WERI-Rb-1 (cell line): ENCODE measurements around the gene HNRNPAB.

Experiments used
- DNase-seq: peaks from one replicate; pipeline ENCODE4 v3.0.0-alpha.2; 2020
- H3K27ac ChIP-seq: fragments of 250-450 bp; sonication (Bioruptor Pico); 2 replicates; pipeline ENCODE4 v1.5.1; 2020; ENCODE audit warnings: mild to moderate bottlenecking, moderate library complexity
- H3K27me3 ChIP-seq: fragments of 250-450 bp; sonication (Bioruptor Pico); 2 replicates; pipeline ENCODE4 v1.5.1; 2021; ENCODE audit warnings: mild to moderate bottlenecking, low read depth, moderate library complexity; ENCODE audit not compliant: insufficient read depth, severe bottlenecking
- H3K36me3 ChIP-seq: fragments of 250-450 bp; sonication (Bioruptor Pico); 2 replicates; pipeline ENCODE4 v1.5.1; 2020; ENCODE audit warnings: mild to moderate bottlenecking, moderate library complexity
- H3K4me3 ChIP-seq: 2 replicates; pipeline ENCODE4 v1.5.1; 2011; ENCODE audit warnings: low read depth, mild to moderate bottlenecking, control low read depth, low read length
- H3K9me3 ChIP-seq: fragments of 250-450 bp; sonication (Bioruptor Pico); 2 replicates; pipeline ENCODE4 v1.5.1; 2021; ENCODE audit warnings: mild to moderate bottlenecking, moderate library complexity; ENCODE audit not compliant: severe bottlenecking
- TF ChIP-seq, protein P1 (sequence below): IDR thresholded peaks from 2 replicates; pipeline ENCODE4 v1.5.1; 2011; ENCODE audit warnings: low read depth, mild to moderate bottlenecking, control low read depth, inconsistent platforms, low read length

The HNRNPAB gene

DNA sequence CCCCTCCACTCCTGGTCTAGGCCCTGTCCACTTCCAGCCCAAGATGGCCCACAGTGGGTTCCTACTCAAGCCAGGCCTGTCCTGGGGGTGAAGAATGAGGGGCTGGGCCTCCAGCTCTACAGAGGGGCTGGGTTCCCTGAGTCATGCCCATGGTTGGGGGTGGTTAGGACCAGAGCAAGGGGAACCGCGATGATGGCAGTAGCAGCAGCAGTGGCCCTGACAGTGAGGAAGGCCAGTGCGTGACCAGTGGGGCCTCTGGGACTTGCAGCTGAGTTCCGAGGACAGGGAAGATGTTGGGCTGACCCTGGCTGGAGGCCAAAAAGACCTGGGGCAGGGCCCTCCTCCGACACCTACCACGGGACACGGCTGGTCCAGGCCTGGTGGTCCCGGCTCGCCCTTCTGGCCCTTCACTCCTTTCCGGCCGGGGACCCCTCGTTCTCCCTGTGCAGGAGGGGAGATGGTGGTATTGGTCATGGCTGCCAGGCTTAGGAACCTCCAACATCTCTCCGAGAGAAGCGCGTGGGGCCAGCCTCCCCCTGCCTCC is 37.4 kb downstream of the HNRNPAB start:
- Histone ChIP-seq H3K36me3 (no peaks in the 10 kb centered on the region), H3K4me3 (no peak overlapping the region), H3K27ac (no peak overlapping the region), H3K27me3 (no peaks in the 10 kb centered on the region), H3K9me3 (no peaks in the 10 kb centered on the region)
- TF ChIP-seq, protein P1, sequence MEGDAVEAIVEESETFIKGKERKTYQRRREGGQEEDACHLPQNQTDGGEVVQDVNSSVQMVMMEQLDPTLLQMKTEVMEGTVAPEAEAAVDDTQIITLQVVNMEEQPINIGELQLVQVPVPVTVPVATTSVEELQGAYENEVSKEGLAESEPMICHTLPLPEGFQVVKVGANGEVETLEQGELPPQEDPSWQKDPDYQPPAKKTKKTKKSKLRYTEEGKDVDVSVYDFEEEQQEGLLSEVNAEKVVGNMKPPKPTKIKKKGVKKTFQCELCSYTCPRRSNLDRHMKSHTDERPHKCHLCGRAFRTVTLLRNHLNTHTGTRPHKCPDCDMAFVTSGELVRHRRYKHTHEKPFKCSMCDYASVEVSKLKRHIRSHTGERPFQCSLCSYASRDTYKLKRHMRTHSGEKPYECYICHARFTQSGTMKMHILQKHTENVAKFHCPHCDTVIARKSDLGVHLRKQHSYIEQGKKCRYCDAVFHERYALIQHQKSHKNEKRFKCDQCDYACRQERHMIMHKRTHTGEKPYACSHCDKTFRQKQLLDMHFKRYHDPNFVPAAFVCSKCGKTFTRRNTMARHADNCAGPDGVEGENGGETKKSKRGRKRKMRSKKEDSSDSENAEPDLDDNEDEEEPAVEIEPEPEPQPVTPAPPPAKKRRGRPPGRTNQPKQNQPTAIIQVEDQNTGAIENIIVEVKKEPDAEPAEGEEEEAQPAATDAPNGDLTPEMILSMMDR: no peak
- DNase-seq: no peak

DNA sequence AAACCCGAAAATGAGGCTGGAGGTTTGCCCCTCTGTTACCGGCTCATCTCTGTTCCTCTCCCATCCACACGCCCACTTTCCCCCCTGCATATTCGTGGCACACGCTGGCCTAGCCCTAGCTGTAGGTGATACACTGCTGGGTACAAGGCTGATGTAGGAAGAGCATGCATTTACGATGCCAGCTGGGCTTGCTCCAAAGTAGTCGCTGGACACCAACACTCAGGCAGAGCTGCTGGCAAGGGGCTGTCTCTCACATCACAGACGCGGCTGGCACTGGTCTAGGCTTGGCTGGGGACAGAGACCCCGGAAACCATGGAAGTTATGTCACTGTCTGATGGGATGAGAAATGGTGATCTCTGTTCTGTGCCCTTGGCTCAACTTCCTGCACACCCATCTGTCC is 38.1 kb downstream of the HNRNPAB start:
- Histone ChIP-seq H3K27me3 (no peaks in the 10 kb centered on the region), H3K27ac (no peak overlapping the region), H3K9me3 (no peaks in the 10 kb centered on the region), H3K4me3 (no peak overlapping the region), H3K36me3 (no peaks in the 10 kb centered on the region)
- no peak for DNase-seq
- TF ChIP-seq, protein P1: no peak

DNA sequence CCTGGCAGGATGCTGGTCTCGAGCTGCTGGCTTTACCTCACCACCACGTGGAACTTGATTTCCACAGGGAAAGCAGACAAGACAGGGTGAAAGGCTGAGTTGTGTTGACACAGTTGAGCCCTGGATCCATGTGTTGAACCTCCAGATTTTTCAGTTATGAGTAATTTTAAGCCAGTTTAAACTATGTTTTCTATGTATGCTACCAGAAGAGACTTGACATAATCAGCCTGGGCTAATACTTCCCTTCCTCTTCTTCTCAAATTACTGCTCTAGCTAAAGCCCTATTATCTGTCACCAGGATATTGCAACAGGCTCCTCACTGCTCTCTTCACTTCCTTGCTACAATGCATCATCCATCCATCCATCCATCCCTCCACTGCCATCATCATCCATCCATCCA is 40.2 kb downstream of the HNRNPAB start:
- Histone ChIP-seq H3K9me3 (no peaks in the 10 kb centered on the region), H3K27ac (no peak overlapping the region), H3K36me3 (no peaks in the 10 kb centered on the region), H3K4me3 (no peak overlapping the region), H3K27me3 (no peaks in the 10 kb centered on the region)
- DNase-seq: no peak
- TF ChIP-seq, protein P1: no peak

- Histone ChIP-seq H3K4me3 (no peak overlapping the region), H3K36me3 (no peaks in the 10 kb centered on the region), H3K27me3 (no peaks in the 10 kb centered on the region), H3K27ac (no peak overlapping the region), H3K9me3 (no peaks in the 10 kb centered on the region)
- TF ChIP-seq, protein P1: no peak
- no peak for DNase-seq
These were observed 41.1 kb downstream of the HNRNPAB start for GRCh38 chr5:178245389-178245788.

DNA sequence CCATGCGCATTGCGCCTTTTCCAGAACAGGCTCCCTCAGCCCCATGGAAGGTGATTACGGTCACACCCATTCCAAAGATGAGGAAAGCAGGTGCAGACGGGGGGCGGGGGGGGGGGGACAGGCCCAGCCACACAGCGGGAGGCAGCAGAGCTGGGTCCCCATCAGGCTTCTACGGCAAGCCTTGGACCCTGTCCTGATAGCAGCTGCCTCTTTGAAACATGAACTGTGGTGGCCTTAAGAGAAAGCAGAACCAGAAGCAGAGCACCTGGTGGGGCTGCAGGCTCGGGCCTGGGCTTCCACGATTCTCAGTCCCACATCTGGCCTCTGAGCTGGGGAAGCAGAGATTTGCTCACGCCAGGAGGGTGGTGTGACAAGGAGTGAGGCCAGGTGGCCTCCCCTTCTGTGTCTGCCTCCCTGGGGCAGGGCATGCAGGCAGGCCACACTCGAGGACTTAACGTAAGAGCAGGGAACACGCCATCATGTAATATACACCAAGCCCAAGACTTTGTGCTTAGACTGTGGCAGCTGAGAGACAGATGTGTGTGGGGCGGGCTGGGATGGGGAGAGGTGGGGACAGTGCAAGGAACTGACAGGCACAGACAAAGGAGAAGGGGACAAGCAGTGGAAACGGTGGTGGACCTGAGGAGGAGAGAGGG is 42.4 kb downstream of the HNRNPAB start:
- no peaks in the 10 kb centered on the region for H3K9me3 ChIP-seq
- no peak overlapping the region for H3K4me3 ChIP-seq
- no peaks in the 10 kb centered on the region for H3K27me3 ChIP-seq
- H3K36me3 ChIP-seq: no peaks in the 10 kb centered on the region
- DNase-seq: no peak
- TF ChIP-seq, protein P1: no peak
- H3K27ac ChIP-seq: no peak overlapping the region
